Skeletal muscle cell (primary cell): ENCODE results near the gene PPP1R36.
"Not testable (repeated sequence)": the region's sequence is repeated elsewhere in the genome, so short reads cannot be mapped to it uniquely, and the experiment has no call there.

Experiments used
- DNase-seq: peaks from one replicate; pipeline ENCODE4 v3.0.0-alpha.2; 2010; ENCODE audit warnings: low read depth
- H3K4me3 ChIP-seq: 2 replicates; pipeline ENCODE4 v1.5.1; 2011; ENCODE audit warnings: low read depth, mild to moderate bottlenecking, control low read depth, low read length, moderate library complexity

Gene PPP1R36

GRCh38 chr14:64517667-64518066 is 32.1 kb upstream of the PPP1R36 start:
- not testable (repeated sequence) for DNase-seq, H3K4me3 ChIP-seq

DNA sequence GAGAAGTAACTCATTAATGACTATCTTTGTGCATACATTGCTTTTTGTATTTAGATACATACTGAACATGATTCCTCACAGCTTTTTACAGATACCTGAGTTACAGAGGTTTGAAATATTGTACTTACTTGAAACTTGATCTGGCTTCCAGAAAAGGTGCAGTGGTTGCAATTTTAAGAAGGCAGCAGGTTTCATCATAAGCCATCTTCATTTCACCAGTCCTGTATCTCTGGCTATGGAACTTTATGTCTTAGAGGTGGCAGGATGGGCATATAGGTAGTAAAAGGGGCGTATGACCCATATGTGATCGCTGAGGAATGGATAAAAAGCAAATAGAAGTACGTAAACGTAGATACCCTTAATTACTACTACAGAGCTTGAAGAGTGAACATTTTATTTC is 31.5 kb upstream of the PPP1R36 start:
- no peak overlapping the region for H3K4me3 ChIP-seq
- no peak for DNase-seq

DNA sequence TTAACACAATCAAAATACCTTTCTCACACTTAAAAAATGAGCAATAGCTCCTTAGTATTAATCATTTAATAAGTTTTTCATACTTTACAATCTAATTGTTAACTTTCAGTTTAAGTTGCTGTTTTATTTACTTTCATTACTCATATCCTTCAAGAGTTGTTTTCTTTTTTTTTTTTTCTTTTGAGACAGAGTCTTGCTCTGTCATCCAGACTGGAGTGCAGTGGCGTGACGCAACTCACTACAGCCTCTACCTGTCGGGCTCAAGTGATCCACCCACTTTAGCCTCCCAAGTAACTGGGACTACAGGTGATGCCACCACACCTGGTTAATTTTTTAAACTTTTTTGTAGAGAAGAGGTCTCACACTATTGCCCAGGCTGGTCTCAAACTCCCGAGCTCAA is 29.1 kb upstream of the PPP1R36 start:
- DNase-seq: no peak

DNA sequence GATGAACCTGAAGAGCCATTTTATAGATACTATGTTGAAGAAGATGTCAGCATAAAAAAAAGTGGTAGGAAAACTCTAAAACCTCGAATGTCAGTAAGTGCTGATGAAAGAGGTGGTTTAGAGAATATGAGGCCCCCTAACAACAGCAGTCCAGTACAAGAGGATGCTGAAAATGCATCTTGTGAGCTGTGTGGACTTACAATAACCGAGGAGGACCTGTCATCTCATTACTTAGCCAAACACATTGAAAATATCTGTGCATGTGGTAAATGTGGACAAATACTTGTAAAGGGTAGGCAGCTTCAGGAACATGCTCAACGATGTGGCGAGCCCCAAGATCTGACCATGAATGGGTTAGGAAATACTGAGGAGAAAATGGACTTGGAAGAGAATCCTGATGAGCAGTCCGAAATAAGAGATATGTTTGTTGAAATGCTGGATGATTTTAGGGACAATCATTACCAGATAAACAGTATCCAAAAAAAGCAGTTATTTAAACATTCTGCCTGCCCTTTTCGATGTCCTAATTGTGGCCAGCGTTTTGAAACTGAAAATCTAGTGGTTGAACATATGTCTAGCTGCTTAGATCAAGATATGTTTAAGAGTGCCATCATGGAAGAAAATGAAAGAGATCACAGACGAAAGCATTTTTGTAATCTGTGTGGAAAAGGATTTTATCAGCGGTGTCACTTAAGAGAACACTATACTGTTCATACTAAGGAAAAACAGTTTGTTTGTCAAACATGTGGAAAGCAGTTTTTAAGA is 27.0 kb upstream of the PPP1R36 start:
- H3K4me3 ChIP-seq: no peak overlapping the region
- DNase-seq: no peak

More for the DNA sequence above, 29.1 kb upstream of the PPP1R36 start:
- H3K4me3 ChIP-seq: no peak overlapping the region

- no peak for DNase-seq
- no peak overlapping the region for H3K4me3 ChIP-seq
Observed at GRCh38 chr14:64525354-64525753, 24.4 kb upstream of the PPP1R36 start.

- no peak for DNase-seq
Observed at GRCh38 chr14:64531567-64531966, 18.2 kb upstream of the PPP1R36 start.

DNA sequence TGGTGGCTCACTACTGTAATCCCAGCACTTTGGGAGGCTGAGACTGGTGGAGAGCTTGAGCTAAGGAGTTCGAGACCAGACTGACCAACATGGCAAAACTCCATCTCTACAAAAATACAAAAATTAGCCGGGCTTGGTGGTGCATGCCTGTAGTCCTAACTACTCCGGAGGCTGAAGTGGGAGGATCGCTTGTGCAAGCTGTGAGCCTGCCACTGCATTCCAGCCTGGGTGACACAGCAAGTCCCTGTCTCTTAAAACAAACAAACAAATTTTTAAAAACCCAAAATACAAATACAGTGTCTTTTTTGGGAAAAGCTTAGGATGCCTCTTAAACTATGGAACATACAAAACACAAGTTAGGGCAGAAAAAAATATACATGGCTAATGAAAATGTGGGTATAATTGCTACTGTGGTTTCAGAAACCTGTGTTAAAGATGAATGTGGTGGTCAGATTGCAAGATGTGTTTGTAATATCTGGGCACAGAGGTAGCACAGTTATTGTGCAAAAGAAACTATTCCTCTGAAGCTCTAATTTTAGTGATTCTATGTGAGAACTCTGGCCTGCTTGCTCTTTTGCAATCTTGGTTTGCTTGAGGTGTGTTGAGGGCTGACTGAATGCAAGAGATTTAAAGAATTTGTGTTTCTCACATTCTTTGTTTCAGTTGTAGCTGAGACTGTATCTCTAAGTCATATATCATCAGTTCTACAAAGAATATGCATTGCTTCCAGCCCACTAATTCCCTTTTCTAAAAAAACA is 13.1 kb upstream of the PPP1R36 start:
- no peak for DNase-seq
- no peak overlapping the region for H3K4me3 ChIP-seq

More at GRCh38 chr14:64531567-64531966, 18.2 kb upstream of the PPP1R36 start:
- H3K4me3 ChIP-seq: no peak overlapping the region

DNA sequence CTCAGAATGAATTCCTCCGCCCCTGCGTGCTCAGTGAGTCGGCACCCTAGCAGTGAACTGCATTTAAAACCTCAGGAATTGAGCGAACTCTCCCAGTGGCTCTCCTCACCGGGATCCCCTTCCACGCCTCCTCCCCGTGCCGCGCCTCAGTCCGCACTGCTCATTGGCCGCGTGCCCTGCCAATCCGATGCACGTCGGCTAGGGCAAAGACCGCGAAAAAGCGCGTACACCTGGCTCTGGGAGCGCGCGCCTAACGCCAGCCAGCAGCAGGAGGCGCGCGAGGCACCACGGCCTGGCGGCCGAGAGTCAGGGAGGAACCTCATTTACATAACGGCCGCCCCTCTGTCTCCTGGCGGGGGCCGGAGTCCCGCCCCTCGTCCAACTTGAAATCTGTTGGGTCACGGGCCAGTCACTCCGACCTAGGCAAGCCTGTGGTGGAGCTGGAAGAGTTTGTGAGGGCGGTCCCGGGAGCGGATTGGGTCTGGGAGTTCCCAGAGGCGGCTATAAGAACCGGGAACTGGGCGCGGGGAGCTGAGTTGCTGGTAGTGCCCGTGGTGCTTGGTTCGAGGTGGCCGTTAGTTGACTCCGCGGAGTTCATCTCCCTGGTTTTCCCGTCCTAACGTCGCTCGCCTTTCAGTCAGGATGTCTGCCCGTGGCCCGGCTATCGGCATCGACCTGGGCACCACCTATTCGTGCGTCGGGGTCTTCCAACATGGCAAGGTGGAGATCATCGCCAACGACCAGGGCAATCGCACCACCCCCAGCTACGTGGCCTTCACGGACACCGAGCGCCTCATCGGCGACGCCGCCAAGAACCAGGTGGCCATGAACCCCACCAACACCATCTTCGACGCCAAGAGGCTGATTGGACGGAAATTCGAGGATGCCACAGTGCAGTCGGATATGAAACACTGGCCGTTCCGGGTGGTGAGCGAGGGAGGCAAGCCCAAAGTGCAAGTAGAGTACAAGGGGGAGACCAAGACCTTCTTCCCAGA is 9.3 kb upstream of the PPP1R36 start, which contains the start of gene HSPA2:
HSPA2 (plus strand) TSS at position 534 of the 995 bp plus-strand sequence; CDS start at position 643, 109 bp downstream.
- peak within 1 kb of the TSS; percentile 59 for H3K4me3 ChIP-seq
- peak; percentile 99 for DNase-seq

- H3K4me3 ChIP-seq: peak overlapping the region; percentile 40
- DNase-seq: no peak
Observed at GRCh38 chr14:64541261-64541971, 8.3 kb upstream of the PPP1R36 start.

GRCh38 chr14:64541972-64542835 is 7.6 kb upstream of the PPP1R36 start:
- H3K4me3 ChIP-seq: peak overlapping the region; percentile 18
- DNase-seq: no peak

DNA sequence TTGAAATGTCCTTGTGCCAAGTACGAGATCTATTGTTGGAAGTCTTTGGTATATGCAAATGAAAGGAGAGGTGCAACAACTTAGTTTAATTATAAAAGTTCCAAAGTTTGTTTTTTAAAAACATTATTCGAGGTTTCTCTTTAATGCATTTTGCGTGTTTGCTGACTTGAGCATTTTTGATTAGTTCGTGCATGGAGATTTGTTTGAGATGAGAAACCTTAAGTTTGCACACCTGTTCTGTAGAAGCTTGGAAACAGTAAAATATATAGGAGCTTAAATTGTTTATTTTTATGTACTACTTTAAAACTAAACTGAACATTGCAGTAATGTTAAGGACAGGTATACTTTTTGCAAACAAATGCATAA is 6.9 kb upstream of the PPP1R36 start:
- DNase-seq: no peak
- H3K4me3 ChIP-seq: peak overlapping the region; percentile 18

- DNase-seq: no peak
- H3K4me3 ChIP-seq: no peak overlapping the region
Observed at GRCh38 chr14:64544607-64545312, 5.0 kb upstream of the PPP1R36 start.

DNA sequence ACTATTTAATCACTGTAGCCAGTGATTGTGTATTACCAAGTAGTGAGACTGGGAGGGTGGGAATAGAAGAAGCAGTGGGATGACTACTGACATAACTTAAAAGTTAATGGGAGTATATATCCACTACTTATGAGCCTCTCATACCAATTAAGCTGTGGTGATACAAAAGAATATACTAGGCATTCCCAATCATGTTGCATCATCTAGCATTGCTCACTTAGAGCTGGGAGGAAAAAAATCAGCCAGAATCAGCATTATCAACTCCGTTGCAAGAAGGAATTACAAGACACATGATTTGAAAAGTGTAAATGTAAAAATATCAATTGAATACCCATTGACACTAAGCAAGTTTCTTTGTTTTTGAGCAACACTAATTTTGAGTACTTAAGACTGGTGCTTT is 745 bp upstream of the PPP1R36 start:
- H3K4me3 ChIP-seq: no peak overlapping the region
- DNase-seq: no peak

GRCh38 chr14:64550621-64551333 is 1.0 kb downstream of the PPP1R36 start:
- no peak for DNase-seq
- H3K4me3 ChIP-seq: no peak overlapping the region

DNA sequence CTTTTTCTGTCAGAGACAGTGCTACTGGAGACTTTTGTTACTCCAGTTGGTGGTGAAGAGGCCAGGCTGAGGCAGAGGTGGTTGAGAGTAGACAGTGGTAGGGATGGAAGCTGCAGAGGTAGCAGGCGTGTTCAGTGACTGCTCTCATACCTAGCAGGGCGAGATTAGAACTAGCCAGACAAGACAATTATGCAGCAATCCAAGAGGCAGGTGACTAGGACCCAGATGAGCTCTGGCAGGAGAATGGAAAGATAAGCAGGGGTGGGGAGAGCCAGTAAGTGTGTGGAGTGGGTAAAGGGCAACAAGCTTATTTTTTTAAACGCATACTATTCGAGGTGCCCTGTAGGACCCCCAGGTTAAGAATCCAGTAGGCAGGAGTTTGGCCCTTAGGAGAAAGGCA is 4.8 kb downstream of the PPP1R36 start:
- DNase-seq: no peak
- H3K4me3 ChIP-seq: no peak overlapping the region

GRCh38 chr14:64556526-64556925 is 6.8 kb downstream of the PPP1R36 start:
- no peak for DNase-seq
- H3K4me3 ChIP-seq: no peak overlapping the region

DNA sequence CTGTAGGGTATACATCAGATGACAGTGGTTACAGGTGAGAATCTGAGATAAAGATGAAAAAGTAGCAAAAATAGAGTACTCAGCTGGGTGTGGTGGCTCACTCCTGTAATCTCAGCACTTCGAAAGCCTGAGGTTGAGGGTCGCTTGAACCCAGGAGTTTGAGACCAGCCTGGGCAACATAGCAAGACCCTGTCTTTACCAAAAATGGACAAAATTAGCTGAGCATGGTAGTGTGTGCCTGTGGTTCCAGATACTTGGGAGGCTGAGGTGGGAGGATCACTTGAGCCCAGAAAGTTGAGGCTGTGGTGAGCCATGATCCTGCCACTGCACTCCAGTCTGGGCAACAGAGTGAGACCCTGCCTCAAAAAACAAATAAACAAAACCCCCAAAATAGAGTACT is 8.5 kb downstream of the PPP1R36 start:
- DNase-seq, H3K4me3 ChIP-seq: not testable (repeated sequence)
